Measurements from ENCODE around the gene SGCG.

DNA sequence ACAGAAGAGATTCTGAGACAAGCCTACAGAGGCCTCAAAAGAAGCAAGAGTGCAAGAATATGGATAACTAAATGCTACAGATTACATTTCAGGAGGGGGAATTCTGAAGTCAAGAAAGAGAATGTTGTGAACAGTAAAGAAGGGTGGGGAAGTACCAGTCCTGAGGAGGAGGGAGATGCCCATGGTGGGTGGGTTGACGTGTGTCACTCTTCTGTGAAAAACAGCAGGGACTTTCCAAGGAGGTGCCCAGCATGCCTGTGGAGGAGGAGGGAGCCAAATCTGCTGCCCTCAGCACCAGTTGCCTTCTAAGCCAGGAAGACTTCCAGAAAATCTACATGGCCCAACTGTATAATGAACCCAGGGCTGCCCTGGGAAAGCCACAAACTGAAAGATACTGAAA is 87.7 kb downstream of the SGCG start:
- no peak for TF ChIP-seq EZH2 (IDR thresholded peaks at IDR 0.05; ENCODE audit: borderline replicate concordance, low read length)
- TF ChIP-seq, protein P1, sequence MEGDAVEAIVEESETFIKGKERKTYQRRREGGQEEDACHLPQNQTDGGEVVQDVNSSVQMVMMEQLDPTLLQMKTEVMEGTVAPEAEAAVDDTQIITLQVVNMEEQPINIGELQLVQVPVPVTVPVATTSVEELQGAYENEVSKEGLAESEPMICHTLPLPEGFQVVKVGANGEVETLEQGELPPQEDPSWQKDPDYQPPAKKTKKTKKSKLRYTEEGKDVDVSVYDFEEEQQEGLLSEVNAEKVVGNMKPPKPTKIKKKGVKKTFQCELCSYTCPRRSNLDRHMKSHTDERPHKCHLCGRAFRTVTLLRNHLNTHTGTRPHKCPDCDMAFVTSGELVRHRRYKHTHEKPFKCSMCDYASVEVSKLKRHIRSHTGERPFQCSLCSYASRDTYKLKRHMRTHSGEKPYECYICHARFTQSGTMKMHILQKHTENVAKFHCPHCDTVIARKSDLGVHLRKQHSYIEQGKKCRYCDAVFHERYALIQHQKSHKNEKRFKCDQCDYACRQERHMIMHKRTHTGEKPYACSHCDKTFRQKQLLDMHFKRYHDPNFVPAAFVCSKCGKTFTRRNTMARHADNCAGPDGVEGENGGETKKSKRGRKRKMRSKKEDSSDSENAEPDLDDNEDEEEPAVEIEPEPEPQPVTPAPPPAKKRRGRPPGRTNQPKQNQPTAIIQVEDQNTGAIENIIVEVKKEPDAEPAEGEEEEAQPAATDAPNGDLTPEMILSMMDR (conservative IDR thresholded peaks at IDR 0.05 in 1 of 2, IDR thresholded peaks at IDR 0.05 in 1 of 2; ENCODE audit: extremely low read depth in 1 of 2, insufficient read depth in 1 of 2, low read depth in 1 of 2, low read length in 2 of 2), result no peak

All from mammary epithelial cell (primary cell).